Prostate gland (tissue), 2 donors: ENCODE measurements around the gene METTL17. TPM values are rescaled to one million over a fixed set of nuclear protein-coding genes. Genes with fewer than 3 reads are reported as not detected.

ENCODE experiments used
- DNase-seq: peaks from one replicate; pipeline ENCODE4 v3.0.0-alpha.2; 2019; ENCODE audit warnings: low spot score
- H3K27ac ChIP-seq, 2 donors: fragments of 200-600 bp; sonication (generic); 2 replicates each; pipeline ENCODE4 v1.5.1; 2017 to 2019
- H3K27me3 ChIP-seq: fragments of 200-600 bp; sonication (generic); replicated peaks from 2 replicates; pipeline ENCODE4 v1.5.1; 2019; ENCODE audit not compliant: insufficient read depth
- H3K36me3 ChIP-seq, 2 donors: fragments of 200-600 bp; sonication (generic); 1 replicate in 1 of 2; 2 replicates in 1 of 2; pipeline versions ENCODE4 v1.5.1 to v1.8.1; 2017 to 2019
- H3K4me1 ChIP-seq: fragments of 200-600 bp; sonication (generic); replicated peaks from 2 replicates; pipeline ENCODE4 v1.5.1; 2019
- H3K4me3 ChIP-seq, 2 donors: fragments of 200-600 bp; sonication (generic); 2 replicates each; pipeline ENCODE4 v1.5.1; 2017 to 2019
- H3K9me3 ChIP-seq: fragments of 200-600 bp; sonication (generic); 2 replicates; pipeline ENCODE4 v1.5.1; 2017
- CTCF ChIP-seq, 4 experiments: fragments of 200-600 bp in 2 of 4; fragments of 450-650 bp in 2 of 4; sonication (generic) in 2 of 4; IDR thresholded peaks; 1 replicate in 3 of 4; 2 replicates in 1 of 4; pipeline ENCODE4 v1.5.1; 2016 to 2019; ENCODE audit warnings: antibody characterized with exemption in 4 of 4, mild to moderate bottlenecking in 2 of 4, moderate library complexity in 2 of 4
- POLR2A ChIP-seq: fragments of 450-650 bp; IDR thresholded peaks from one replicate; pipeline ENCODE4 v1.6.1; 2016; ENCODE audit warnings: antibody characterized with exemption, mild to moderate bottlenecking
- POLR2AphosphoS5 ChIP-seq: sonication (generic); formaldehyde crosslinking; IDR thresholded peaks from one replicate; pipeline ENCODE4 v1.6.1; 2017; ENCODE audit warnings: antibody characterized with exemption
- WGBS: methylation state at CpG from one replicate; pipeline ENCODE4 v1.1.5; 2018; 5-methylcytosine and 5-hydroxymethylcytosine counted together
- intact Hi-C: fragments of 100-400 bp; cut with DNase I; formaldehyde crosslinking; loops from one replicate; pipeline ENCODE4 v1.14.2; 2022
- microRNA-seq: library from miRNA; unstranded; fragments of <30 nt; microRNA quantifications from one replicate; pipeline ENCODE4, GENCODE V29; 2016
- small RNA-seq, 2 donors: library from RNA; depleted of rRNA; stranded (forward); fragments of <200 nt; gene quantifications; one replicate each; pipeline ENCODE3, GENCODE V24; 2016
- total RNA-seq, 2 donors: library from RNA; depleted of rRNA; stranded (reverse); fragments of >200 nt; gene quantifications; one replicate each; pipeline ENCODE4 v1.1.0, GENCODE V29; 2016

The METTL17 gene
- total RNA-seq, 2 donors from 2014 or later = 60.3 to 74.5 TPM

- DNase-seq = no peak
- peak overlapping the region in 1 of 2 donors; percentile 16 for H3K27ac ChIP-seq
- 38% methylated on average over 6 of the region's 6 CpGs for WGBS
- no peaks in the 10 kb centered on the region for H3K36me3 ChIP-seq
- H3K4me3 ChIP-seq = no peak overlapping the region
- TF ChIP-seq CTCF (IDR thresholded peaks at IDR 0.05) (no peak), POLR2AphosphoS5 (no peak), POLR2A (no peak)
- H3K4me1 ChIP-seq = peaks cover 9% of the 10 kb centered on the region
- no peaks in the 10 kb centered on the region for H3K9me3 ChIP-seq
- H3K27me3 ChIP-seq = no peaks in the 10 kb centered on the region
- intact Hi-C loops = loop anchor here (10.0 kb wide), 1 partner anchor 189 kb away; no protein-coding TSS in a partner anchor
These were observed 54.3 kb downstream of the METTL17 start for GRCh38 chr14:21043974-21044618.

Small RNA genes within 50 kb of the gene (microRNA-seq; reads per million reads assigned to microRNA genes)
- not detected for gene MIR6717

Small RNA genes within 50 kb of the gene (small RNA-seq; reads per million reads assigned to genes)
- 0 reads per million in 2 donors for gene RN7SL189P

Other genes with a start within 250 kb of the METTL17 start
- not detected for gene EDDM3A, start 244.1 kb upstream of the METTL17 start, total RNA-seq
- gene EDDM3B, start 221.6 kb upstream of the METTL17 start, total RNA-seq = not detected
- gene RNASE6, start 208.7 kb upstream of the METTL17 start, total RNA-seq = 10 to 100 TPM in 1 of 2 donors, 1 to 10 TPM in 1; 9.3 to 12.8 TPM
- gene RNASE1, start 187.1 kb upstream of the METTL17 start, total RNA-seq = 1,000 to 10,000 TPM in 1 of 2 donors, 10 to 100 TPM in 1; 30.1 to 3,158 TPM
- not detected for gene RNASE3, start 98.6 kb upstream of the METTL17 start, total RNA-seq
- gene RNASE2, start 34.5 kb upstream of the METTL17 start, total RNA-seq = under 1 TPM; 0.46 to 0.91 TPM
- 10 to 100 TPM in 1 of 2 donors, 1 to 10 TPM in 1; 1.7 to 20.1 TPM for gene SLC39A2, start 9.3 kb downstream of the METTL17 start, total RNA-seq
- 100 to 1,000 TPM; 230 to 304 TPM for gene NDRG2, start 35.1 kb downstream of the METTL17 start, total RNA-seq
- 1 to 10 TPM in 1 of 2 donors, not detected in 1; 9.4 TPM for gene TPPP2, start 40.2 kb downstream of the METTL17 start, total RNA-seq
- under 1 TPM in 1 of 2 donors, not detected in 1; 0.57 TPM for gene RNASE13, start 44.8 kb downstream of the METTL17 start, total RNA-seq
- gene RNASE7, start 52.4 kb downstream of the METTL17 start, total RNA-seq = under 1 TPM in 1 of 2 donors, not detected in 1; 0.74 TPM
- not detected for gene RNASE8, start 67.8 kb downstream of the METTL17 start, total RNA-seq
- gene ARHGEF40, start 80.3 kb downstream of the METTL17 start, total RNA-seq = 10 to 100 TPM; 12.4 to 37.7 TPM
- 10 to 100 TPM; 56.8 to 89.8 TPM for gene ZNF219, start 108.7 kb downstream of the METTL17 start, total RNA-seq
- not detected for gene TMEM253, start 111.1 kb downstream of the METTL17 start, total RNA-seq
- not detected for gene OR5AU1, start 166.1 kb downstream of the METTL17 start, total RNA-seq